Kidney (tissue), 14 donors: ENCODE measurements around the gene LASP1. TPM values are rescaled to one million over a fixed set of nuclear protein-coding genes. Genes with fewer than 3 reads are reported as not detected.

Experiments
- DNase-seq, 5 donors: peaks; one replicate each; pipeline ENCODE4 v3.0.0-alpha.2; 2013 to 2020
- FAIRE-seq: peaks from 2 replicates; lab custom pipeline; 2012; peaks lifted over from hg19 to GRCh38; lab: Jason Lieb, UNC
- H3K27ac ChIP-seq, 2 donors: one replicate each; pipeline ENCODE4 v1.7.0; 2013; ENCODE audit warnings: low read depth in 2 of 2, low read length in 2 of 2, inconsistent platforms in 1 of 2
- H3K27me3 ChIP-seq: one replicate; pipeline ENCODE4 v1.7.1; 2013; ENCODE audit warnings: low read length, inconsistent platforms; ENCODE audit not compliant: control insufficient read depth, insufficient read depth
- H3K36me3 ChIP-seq, 3 donors: one replicate each; pipeline versions ENCODE4 v1.7.0 to v1.7.1; 2013; ENCODE audit warnings: low read length in 3 of 3, control low read depth in 1 of 3, inconsistent platforms in 1 of 3; ENCODE audit not compliant: insufficient read depth in 3 of 3, control insufficient read depth in 2 of 3
- H3K4me1 ChIP-seq, 3 donors: one replicate each; pipeline versions ENCODE4 v1.7.0 to v1.7.1; 2013; ENCODE audit warnings: low read length in 3 of 3, inconsistent platforms in 1 of 3, low read depth in 1 of 3; ENCODE audit not compliant: control insufficient read depth in 2 of 3, insufficient read depth in 2 of 3
- H3K4me3 ChIP-seq, 3 donors: one replicate each; pipeline versions ENCODE4 v1.7.0 to v1.8.1; 2013; ENCODE audit warnings: low read length in 3 of 3, control low read depth in 1 of 3, inconsistent platforms in 1 of 3
- H3K9ac ChIP-seq, 3 donors: one replicate each; pipeline versions ENCODE4 v1.7.0 to v1.7.1; 2013; ENCODE audit warnings: low read length in 3 of 3, control low read depth in 1 of 3, inconsistent platforms in 1 of 3
- H3K9me3 ChIP-seq, 3 donors: one replicate each; pipeline versions ENCODE4 v1.7.0 to v1.7.1; 2013; ENCODE audit warnings: low read length in 3 of 3, control low read depth in 1 of 3, inconsistent platforms in 1 of 3; ENCODE audit not compliant: control insufficient read depth in 2 of 3, insufficient read depth in 1 of 3
- intact Hi-C: fragments of 100-400 bp; cut with DNase I; formaldehyde crosslinking; loops from one replicate; pipeline ENCODE4 v1.11.1; 2022
- polyA plus RNA-seq: library from polyadenylated mRNA; stranded (reverse); fragments of 350-450 nt; fragmentation: Illumina TruSeq; extraction: RNeasy Lipid Tissue Mini Kit (QIAGEN cat#74804); gene quantifications from one replicate; pipeline ENCODE4 v1.2.3, GENCODE V29; 2014; ENCODE audit warnings: low read depth, low replicate concordance; ENCODE audit not compliant: insufficient read depth
- total RNA-seq: library from RNA; stranded (reverse); fragmentation: NEBNext Ultra II Directional; extraction: Animal tissue kit (Norgen Biotek cat#: 25700); gene quantifications from one replicate; pipeline ENCODE4 v1.2.1, GENCODE V29; 2021
- TF ChIP-seq, protein P1 (sequence below): IDR thresholded peaks from 3 replicates; pipeline ENCODE4 v1.5.1; 2012; ENCODE audit warnings: mild to moderate bottlenecking, moderate library complexity, borderline replicate concordance; ENCODE audit not compliant: insufficient read depth; ENCODE audit errors: extremely low read depth
- donor health status: control.
- donor health status: control.
- donor health status: control.
- donor health status: control.
- donor health status: control.
- donor health status: DM: yes; HTN: yes; CAD: no.
- donor health status: Normal renal cell carcinoma (clear cell type).

The LASP1 gene
- total and polyA plus RNA-seq, 2 donors from 2014 or later: 62.5 to 138 TPM

DNA sequence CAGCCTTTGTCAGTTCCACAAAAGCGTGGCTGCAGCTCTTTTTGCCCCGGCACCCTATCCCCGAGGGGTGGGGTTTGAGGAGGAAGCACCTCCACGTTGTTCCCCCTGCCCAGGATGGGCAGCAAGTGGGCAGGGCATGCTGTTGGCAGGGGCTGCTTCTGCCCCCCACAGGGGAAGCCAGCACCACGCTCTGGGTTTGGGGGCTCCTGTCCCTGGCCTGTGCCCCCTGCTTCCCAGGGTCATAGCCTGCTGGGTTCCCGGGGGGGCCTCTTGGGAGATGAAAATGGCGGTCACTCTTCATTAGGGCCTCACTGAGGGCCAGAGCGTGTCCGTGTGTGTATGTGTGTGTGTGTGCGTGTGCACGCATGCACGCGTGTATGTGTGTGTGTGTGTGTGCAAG lies 22.8 kb downstream of the LASP1 start:
- Histone ChIP-seq H3K9ac (no peak overlapping the region), H3K27ac (no peak overlapping the region), H3K4me1 (peaks cover 0 to 28% (median 20%) of the 10 kb centered on the region in 3 donors), H3K9me3 (no peaks in the 10 kb centered on the region), H3K27me3 (no peaks in the 10 kb centered on the region), H3K4me3 (no peak overlapping the region), H3K36me3 (peaks cover 2 to 36% (median 17%) of the 10 kb centered on the region in 3 donors)
- intact Hi-C loops: no loop called here
- FAIRE-seq (no peak), DNase-seq (no peak)
- TF ChIP-seq, protein P1, sequence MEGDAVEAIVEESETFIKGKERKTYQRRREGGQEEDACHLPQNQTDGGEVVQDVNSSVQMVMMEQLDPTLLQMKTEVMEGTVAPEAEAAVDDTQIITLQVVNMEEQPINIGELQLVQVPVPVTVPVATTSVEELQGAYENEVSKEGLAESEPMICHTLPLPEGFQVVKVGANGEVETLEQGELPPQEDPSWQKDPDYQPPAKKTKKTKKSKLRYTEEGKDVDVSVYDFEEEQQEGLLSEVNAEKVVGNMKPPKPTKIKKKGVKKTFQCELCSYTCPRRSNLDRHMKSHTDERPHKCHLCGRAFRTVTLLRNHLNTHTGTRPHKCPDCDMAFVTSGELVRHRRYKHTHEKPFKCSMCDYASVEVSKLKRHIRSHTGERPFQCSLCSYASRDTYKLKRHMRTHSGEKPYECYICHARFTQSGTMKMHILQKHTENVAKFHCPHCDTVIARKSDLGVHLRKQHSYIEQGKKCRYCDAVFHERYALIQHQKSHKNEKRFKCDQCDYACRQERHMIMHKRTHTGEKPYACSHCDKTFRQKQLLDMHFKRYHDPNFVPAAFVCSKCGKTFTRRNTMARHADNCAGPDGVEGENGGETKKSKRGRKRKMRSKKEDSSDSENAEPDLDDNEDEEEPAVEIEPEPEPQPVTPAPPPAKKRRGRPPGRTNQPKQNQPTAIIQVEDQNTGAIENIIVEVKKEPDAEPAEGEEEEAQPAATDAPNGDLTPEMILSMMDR: no peak

DNA sequence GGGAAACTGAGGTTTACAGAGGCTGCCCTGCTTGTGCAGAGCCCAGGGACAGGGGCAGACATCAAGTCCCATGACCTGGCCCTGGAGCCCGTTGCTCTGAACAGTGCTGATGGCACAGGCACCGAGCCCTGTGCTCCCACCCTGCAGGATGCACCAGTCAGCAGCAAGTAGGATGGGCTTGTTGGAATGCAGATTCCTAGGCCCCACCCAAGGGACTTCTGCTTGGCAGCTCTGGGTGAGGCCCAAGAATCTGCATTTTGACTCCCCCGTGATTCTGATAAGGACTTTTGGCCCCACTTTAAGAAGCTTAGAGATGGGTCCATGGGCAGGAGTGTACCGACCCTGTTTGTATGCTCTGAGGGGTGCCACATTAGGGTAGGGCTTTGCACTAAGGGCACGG lies 23.3 kb downstream of the LASP1 start:
- Histone ChIP-seq H3K27ac (no peak overlapping the region), H3K9me3 (no peaks in the 10 kb centered on the region), H3K36me3 (peaks cover 2 to 36% (median 15%) of the 10 kb centered on the region in 3 donors), H3K4me1 (peaks cover 0 to 31% (median 25%) of the 10 kb centered on the region in 3 donors), H3K9ac (no peak overlapping the region), H3K27me3 (no peaks in the 10 kb centered on the region), H3K4me3 (no peak overlapping the region)
- no peak for DNase-seq
- TF ChIP-seq, protein P1: no peak
- no peak for FAIRE-seq
- intact Hi-C loops: no loop called here

DNA sequence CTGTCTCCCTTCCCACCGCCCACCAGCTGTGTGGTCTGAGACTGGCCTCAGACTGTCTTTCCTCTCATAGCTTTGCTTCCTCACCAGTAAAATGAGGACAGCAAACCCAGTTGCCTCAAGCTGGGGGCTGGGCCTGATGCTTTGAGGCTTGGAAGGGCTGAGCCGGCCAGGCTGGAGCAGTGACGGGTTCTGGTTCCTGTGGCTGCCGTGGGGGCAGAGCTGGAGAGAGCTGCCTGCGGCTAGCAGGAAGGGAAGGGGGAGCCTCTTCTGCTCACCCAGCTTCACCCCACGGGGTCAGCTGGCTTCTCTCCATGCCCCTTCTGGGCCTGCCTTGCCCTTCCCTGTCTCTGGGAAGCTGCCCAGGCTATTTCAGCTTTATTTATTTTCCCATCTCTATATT lies 23.7 kb downstream of the LASP1 start:
- FAIRE-seq: no peak
- TF ChIP-seq, protein P1: no peak
- Histone ChIP-seq H3K4me3 (no peak overlapping the region), H3K9me3 (no peaks in the 10 kb centered on the region), H3K4me1 (peaks cover 0 to 36% (median 30%) of the 10 kb centered on the region in 3 donors), H3K27ac (no peak overlapping the region), H3K9ac (no peak overlapping the region), H3K36me3 (peaks cover 2 to 36% (median 15%) of the 10 kb centered on the region in 3 donors), H3K27me3 (no peaks in the 10 kb centered on the region)
- DNase-seq: no peak
- intact Hi-C loops: no loop called here

DNA sequence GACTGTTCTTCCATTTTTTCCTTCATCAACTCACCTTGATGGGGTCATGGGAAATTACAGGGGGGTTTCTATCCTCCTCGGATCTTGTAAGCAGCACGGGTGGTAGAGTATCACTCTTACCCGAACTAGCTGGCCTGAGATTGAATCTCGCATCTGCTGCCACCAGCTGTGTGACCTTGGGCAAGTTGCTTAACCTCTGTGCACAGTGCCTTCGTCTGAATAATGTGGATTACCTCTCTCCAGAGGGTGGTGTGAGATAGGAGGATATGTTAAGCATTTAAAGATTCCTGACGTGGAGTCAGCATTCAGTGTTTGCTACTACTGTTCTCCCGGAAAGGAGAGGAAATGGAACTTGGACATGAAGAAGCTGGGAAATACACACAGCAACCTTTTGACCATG lies 24.4 kb downstream of the LASP1 start:
- no peak for DNase-seq
- TF ChIP-seq, protein P1: no peak
- Histone ChIP-seq H3K27me3 (no peaks in the 10 kb centered on the region), H3K4me1 (peaks cover 0 to 43% (median 36%) of the 10 kb centered on the region in 3 donors), H3K27ac (no peak overlapping the region), H3K9me3 (no peaks in the 10 kb centered on the region), H3K4me3 (no peak overlapping the region), H3K36me3 (peaks cover 2 to 36% (median 13%) of the 10 kb centered on the region in 3 donors), H3K9ac (no peak overlapping the region)
- no peak for FAIRE-seq
- intact Hi-C loops: no loop called here
